Colon (tissue), 2 donors: ENCODE results near the gene KIF13A.
"Not testable (repeated sequence)": the region's sequence is repeated elsewhere in the genome, so short reads cannot be mapped to it uniquely, and the experiment has no call there.

ENCODE experiments used
- FAIRE-seq: peaks from 2 replicates; lab custom pipeline; 2012; peaks lifted over from hg19 to GRCh38; lab: Jason Lieb, UNC
- donor health status: control.
- donor health status: control.

KIF13A gene

GRCh38 chr6:17870300-17871188, 116.9 kb downstream of the KIF13A start:
- no peak for FAIRE-seq

DNA sequence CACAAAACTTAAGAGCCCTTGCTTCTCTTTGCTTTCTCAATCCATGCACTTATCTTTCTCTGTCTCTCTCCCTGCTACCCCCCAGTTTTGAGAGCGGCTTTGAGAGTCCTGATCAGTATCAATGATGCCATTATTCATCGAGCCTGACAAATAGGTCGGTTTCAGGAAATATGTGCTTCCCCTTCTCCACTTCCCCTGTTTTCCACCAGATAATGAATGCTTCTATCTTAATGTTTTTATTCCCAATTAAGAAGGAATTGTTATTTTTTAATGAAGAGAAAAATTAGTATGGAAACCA, 117.7 kb downstream of the KIF13A start:
- FAIRE-seq: no peak

GRCh38 chr6:17869010-17869752, 118.3 kb downstream of the KIF13A start:
- no peak for FAIRE-seq

- no peak for FAIRE-seq
Measured at GRCh38 chr6:17867880-17868279, 119.6 kb downstream of the KIF13A start.

- no peak for FAIRE-seq
Measured at GRCh38 chr6:17866876-17867444, 120.5 kb downstream of the KIF13A start.

GRCh38 chr6:17865798-17866725, 121.4 kb downstream of the KIF13A start:
- FAIRE-seq: no peak

DNA sequence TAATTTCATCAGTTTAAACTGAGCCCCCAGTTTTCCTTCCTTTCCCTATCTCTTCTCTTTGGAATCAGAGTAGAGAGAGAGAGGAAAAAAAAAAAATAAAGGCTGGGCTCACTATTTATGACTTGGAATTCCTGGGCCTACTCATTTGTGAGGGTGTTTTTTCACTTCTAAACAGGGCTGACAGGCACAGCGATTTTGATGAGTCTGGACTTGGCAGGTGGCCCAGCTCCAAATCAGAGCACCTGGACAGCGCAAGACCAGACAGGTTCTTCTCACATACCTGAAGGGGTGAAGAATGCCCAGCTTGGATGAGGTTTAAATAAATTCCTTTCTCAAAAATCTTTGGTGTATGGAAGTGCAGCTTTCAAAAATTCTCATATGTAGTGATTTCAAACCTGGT, 122.2 kb downstream of the KIF13A start:
- FAIRE-seq: no peak

- FAIRE-seq: no peak
Measured at GRCh38 chr6:17863901-17864754, 123.3 kb downstream of the KIF13A start.

DNA sequence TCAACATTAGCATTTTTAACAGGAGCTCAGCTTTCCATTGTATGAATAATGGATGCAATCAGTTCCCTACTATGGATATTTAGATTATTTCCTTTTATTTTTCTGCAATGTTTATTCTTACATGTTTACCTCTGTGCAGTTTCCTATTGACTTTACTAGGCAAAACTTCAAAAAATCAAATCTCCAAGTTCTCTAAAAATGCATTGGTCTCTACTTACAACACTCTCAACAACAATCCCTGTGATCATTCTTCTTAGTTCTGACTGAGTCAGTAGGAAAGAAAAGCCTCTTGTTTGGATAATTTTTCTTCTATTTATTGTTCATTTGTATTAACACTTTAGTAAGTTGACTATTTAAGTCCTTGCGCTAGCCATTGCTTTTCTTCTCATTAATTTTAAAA, 126.1 kb downstream of the KIF13A start:
- no peak for FAIRE-seq

DNA sequence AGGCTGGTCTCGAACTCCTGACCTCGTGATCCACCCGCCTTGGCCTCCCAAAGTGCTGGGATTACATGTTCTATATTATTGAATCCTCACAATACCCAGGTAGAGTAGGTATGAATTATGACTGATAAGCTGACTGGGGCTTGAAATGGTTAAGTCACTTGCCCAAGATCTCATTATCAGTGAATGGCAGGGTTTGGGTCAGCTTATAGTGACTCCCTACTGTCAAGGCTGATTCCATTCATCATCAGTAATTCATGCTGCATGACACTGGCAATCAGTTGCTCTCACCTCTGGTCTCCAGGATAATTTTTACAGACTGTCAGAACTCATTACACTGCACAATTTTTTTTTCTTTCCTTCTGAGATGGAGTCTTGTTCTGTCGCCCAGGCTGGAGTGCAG, 127.6 kb downstream of the KIF13A start:
- FAIRE-seq: no peak

GRCh38 chr6:17858584-17858983, 128.9 kb downstream of the KIF13A start:
- FAIRE-seq: no peak

DNA sequence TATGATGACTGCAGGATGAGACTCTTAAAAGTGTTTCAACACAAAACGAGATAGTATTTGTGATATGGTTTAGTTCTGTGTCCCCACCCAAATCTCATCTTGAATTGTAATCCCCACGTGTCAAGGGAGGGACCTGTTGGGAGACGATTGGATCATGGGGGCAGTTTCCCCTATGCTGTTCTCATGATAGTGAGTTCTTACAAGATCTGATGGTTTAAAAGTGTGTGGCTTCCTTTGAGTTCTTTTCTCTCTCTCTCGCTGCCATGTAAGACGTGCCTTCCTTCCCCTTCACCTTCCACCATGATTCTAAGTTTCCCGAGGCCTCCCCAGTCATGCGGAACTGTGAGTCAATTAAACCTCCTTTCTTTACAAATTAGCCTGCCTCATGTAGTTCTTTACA, 130.2 kb downstream of the KIF13A start:
- not testable (repeated sequence) for FAIRE-seq

DNA sequence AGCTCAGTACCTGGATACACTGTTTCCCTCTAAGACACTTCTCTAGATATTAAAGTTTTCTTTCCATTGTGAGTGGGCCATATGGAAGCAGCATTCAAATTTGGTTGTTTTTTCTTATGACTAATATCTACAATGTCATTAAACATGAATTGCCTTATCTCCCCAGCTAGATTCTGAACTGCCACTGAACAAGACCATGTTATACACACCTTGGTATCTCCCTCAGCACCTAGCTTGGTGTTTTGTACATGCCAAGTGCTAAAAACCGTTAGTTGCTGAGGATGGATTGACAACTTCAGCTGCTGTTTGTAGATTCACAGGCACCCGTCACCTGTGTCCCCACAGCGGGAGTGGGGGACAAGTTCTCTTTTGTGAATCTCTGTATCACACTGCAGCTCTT, 131.1 kb downstream of the KIF13A start:
- no peak for FAIRE-seq

GRCh38 chr6:17855381-17855780, 132.1 kb downstream of the KIF13A start:
- FAIRE-seq: no peak

DNA sequence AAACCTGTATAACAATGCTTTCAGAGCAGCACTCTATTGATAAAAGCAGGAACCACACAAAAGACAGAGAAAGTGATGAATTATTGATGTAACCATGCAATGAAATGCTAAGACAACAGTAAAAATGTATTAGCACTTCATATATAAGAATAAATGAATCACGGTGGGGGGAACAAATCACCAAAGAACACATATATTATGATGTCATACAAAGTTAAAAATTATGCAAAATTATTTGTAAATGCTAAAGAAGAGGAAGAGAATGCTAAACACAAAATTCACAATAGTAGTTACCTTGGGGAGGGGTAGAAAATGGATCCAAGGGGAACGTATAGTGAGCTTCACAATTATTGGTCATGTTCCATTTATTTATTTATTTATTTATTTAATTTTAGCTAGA, 133.9 kb downstream of the KIF13A start:
- FAIRE-seq: no peak

- FAIRE-seq: no peak
Measured at GRCh38 chr6:17851720-17852161, 135.7 kb downstream of the KIF13A start.

DNA sequence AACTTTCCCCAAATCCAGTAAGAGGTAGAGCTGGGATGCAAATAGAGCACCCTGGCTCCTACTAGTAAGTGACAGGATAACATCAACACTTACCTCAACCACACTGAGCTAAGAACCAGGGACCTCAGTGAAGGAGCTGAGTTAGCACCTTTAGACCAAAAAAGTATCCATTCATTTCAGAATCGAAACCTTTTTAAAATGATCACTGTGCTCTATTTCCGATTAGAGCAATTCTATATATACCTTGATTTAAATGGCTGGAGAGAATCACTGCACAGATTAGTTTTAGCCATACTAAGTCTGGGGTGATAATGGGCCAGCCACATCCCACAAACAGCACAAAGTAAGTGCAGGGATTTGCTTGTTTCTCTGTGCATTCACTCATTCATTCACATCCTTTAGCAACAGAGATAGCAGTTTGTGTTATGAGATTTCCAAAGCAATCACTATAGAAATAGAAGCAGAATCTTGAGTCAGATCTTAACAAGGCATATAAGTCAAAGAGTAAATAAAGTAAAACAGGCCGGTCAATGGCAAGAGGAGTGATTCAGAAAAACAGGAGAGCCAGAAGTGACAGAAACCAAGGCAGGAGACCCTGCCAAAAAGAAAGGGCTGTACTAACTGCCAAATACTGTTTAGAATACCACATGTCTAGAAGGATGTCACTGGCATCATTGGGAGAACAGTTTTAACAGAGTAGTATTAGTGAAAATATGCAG, 136.3 kb downstream of the KIF13A start:
- no peak for FAIRE-seq

- no peak for FAIRE-seq
Measured at GRCh38 chr6:17850281-17850680, 137.2 kb downstream of the KIF13A start.

DNA sequence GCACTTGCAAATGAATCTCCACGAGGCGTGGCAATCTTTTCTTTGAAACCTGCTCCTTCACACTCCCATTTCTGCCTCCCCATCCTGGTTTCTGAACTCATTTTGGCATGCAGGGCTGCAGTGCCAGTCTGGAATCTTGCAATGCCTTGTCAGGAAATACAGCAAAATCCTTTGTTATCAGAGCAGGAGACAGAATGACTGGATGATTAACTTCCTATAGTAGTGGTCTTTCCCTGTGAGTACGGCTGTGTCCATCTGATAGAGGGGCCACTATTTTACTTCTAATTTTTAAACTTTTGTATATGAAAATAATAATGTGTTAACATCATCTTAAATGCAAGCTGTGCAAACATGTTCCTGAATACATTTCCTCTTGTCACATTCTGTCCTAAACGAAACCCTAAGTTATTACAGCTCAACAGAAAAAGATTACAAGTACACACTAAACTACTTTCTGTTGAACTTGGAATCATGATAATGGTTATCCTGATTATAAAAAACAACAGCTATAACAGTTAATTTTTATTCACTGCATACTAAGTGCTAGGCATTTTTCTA, 140.2 kb downstream of the KIF13A start:
- no peak for FAIRE-seq

DNA sequence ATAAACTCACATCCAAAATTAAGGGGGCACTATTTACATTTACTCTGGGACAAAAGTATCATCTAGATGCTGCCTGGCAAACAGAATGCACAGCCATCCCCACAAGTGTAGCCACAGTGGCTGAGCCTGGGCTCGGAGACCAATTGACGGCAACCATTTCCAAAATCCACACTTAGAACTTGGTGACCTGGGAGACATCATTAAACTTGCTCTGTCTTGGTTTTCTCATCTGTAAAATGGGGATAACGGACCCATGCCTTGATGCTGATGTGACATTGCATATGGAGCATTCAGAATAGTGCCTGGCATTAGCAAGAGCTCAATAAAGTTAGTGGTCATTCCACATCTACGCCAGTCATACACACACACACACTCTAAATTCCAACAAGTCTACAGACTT, 140.7 kb downstream of the KIF13A start:
- no peak for FAIRE-seq
